Cardiac fibroblast (primary cell): ENCODE results near the gene RAB9B.
A peak's percentile ranks its signal among the peaks of the same experiment; 100 is the strongest.

Experiments used
- DNase-seq, 2 donors: peaks; one replicate each; pipeline versions ENCODE4 v3.0.0 to v3.0.0-alpha.2; 2010; ENCODE audit warnings: low read depth in 2 of 2
- H3K4me3 ChIP-seq, 2 donors: replicated peaks in 1 of 2; 1 replicate in 1 of 2; 2 replicates in 1 of 2; pipeline ENCODE4 v1.5.1; 2011; ENCODE audit warnings: low read depth in 2 of 2, low read length in 2 of 2, mild to moderate bottlenecking in 2 of 2, moderate library complexity in 1 of 2
- TF ChIP-seq, protein P1 (sequence below): IDR thresholded peaks from one replicate; pipeline ENCODE4 v1.5.1; 2011; ENCODE audit warnings: low read depth, mild to moderate bottlenecking, low read length, inconsistent platforms

RAB9B gene

DNA sequence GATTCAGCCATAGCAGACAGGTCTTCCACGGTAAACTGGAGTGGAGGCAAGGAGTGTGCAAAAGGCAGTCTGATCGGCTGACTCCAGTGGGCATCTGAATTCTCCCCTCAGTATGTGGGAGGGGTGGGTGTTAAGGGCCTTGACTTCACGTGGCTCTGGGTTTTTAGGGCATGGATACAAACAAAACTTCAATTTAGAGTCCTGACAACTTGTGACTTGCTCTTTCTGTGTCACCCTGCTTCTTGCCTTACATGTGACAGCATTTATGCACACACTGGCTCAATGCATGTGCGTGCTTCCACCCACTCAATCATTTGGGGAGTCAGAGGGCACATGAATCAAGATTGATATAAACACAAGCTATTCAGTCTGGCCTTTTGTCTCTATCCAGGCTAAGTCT, 37.9 kb downstream of the RAB9B start:
- no peak for DNase-seq
- TF ChIP-seq, protein P1, sequence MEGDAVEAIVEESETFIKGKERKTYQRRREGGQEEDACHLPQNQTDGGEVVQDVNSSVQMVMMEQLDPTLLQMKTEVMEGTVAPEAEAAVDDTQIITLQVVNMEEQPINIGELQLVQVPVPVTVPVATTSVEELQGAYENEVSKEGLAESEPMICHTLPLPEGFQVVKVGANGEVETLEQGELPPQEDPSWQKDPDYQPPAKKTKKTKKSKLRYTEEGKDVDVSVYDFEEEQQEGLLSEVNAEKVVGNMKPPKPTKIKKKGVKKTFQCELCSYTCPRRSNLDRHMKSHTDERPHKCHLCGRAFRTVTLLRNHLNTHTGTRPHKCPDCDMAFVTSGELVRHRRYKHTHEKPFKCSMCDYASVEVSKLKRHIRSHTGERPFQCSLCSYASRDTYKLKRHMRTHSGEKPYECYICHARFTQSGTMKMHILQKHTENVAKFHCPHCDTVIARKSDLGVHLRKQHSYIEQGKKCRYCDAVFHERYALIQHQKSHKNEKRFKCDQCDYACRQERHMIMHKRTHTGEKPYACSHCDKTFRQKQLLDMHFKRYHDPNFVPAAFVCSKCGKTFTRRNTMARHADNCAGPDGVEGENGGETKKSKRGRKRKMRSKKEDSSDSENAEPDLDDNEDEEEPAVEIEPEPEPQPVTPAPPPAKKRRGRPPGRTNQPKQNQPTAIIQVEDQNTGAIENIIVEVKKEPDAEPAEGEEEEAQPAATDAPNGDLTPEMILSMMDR: no peak
- no peak overlapping the region for H3K4me3 ChIP-seq

DNA sequence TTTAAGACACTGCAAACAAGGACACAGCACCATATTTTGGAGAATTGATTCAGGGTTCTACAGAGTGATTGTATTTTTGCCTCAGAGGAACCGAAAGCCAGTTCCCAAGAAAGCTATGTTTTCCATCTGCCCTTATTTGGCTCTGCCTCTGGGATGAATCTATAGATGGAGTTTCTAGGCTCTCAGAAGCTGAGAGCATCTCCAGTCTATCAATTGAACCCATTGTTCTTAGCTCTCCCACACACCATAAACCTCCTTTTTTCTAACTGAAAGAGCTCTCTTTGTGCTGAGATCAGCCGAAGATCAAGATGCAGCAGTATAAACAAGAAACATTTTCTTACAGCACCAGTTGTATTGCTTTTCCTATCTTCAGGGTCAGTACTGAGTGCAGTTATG, 38.5 kb downstream of the RAB9B start:
- H3K4me3 ChIP-seq: no peak overlapping the region
- TF ChIP-seq, protein P1: no peak
- peak in 1 of 2 donors; percentile 18 for DNase-seq

DNA sequence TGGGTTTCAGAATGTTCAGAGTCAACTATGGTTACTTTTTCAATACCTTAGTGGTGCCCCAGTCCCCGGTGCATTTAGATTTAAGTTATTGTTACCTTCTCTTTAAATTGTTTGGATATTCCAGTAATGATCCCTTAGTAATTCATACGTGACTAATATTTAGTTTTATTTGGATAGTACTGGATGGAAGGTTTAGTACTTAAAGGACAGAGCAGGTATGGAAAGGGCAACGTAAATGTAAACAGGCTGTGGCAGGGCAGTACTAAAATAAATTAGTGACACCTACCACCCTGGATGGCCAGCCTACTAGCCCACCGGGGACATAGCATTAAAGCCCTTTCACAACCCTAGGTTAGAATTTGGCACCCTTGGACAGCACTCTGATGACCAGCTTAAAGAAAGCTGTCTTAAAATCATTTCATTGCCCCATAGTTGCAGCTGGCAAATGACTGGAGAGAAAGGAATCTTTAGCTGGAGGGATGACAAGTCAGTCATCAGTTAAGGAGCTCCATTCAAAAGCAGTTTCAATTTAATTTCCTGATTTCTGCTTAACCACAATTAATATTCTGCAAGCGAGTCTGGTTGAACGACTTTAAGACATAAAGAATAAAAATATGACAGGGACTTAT, 39.0 kb downstream of the RAB9B start:
- TF ChIP-seq, protein P1: no peak
- peak; percentile 70 to 87 for DNase-seq
- no peak overlapping the region for H3K4me3 ChIP-seq

DNA sequence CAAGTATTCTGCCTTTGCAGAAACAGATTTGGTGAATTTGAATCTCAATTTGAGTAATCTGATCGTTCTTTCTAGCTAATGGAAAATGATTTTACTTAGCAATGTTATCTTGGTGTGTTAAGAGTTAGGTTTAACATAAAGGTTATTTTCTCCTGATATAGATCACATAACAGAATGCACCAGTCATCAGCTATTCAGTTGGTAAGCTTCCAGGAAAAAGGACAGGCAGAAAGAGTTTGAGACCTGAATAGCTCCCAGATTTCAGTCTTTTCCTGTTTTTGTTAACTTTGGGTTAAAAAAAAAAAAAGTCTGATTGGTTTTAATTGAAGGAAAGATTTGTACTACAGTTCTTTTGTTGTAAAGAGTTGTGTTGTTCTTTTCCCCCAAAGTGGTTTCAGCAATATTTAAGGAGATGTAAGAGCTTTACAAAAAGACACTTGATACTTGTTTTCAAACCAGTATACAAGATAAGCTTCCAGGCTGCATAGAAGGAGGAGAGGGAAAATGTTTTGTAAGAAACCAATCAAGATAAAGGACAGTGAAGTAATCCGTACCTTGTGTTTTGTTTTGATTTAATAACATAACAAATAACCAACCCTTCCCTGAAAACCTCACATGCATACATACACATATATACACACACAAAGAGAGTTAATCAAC, 40.1 kb downstream of the RAB9B start:
- TF ChIP-seq, protein P1: no peak
- H3K4me3 ChIP-seq: no peak overlapping the region
- peak; percentile 18 to 32 for DNase-seq

DNA sequence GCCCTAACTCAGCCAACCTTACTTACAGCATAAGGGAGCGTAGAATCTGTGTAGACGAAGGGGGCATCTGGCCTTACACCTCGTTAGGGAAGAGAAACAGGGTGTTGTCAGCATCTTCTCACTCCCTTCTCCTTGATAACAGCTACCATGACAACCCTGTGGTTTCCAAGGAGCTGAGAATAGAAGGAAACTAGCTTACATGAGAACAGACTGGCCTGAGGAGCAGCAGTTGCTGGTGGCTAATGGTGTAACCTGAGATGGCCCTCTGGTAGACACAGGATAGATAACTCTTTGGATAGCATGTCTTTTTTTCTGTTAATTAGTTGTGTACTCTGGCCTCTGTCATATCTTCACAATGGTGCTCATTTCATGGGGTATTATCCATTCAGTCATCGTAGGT, 40.8 kb downstream of the RAB9B start:
- DNase-seq: no peak
- no peak overlapping the region for H3K4me3 ChIP-seq
- TF ChIP-seq, protein P1: no peak

DNA sequence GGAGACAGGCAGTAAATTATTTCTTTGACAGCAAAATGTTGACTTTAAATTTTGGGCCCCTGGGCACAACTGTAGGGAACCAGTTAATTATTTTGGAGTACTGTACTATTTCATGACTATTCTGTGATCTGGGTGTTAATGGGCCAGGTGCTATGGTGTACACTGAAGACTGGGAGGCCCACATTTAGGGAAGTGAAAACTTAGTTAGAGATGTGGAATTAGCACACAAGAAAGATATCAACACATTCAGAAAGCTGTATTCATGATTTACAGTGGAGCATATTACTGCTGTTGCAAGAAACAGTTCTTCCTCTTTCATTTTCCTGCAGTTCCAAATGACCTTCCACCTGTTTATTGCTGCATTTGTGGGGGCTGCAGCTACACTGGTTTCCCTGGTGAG, 43.1 kb downstream of the RAB9B start:
- H3K4me3 ChIP-seq: no peak overlapping the region
- TF ChIP-seq, protein P1: no peak
- DNase-seq: no peak
